PC-9 (cell line): ENCODE measurements around the gene RXRB.

ENCODE experiments used
- EZH2 ChIP-seq: fragments of 200-600 bp; sonication (generic); IDR thresholded peaks from 2 replicates; pipeline ENCODE4 v1.8.0; 2017; ENCODE audit warnings: antibody characterized with exemption, low read depth
- TF ChIP-seq, protein P1 (sequence below): fragments of 200-600 bp; sonication (generic); conservative IDR thresholded peaks from 2 replicates; pipeline ENCODE4 v1.6.1; 2017; ENCODE audit warnings: mixed run types, antibody characterized with exemption, mild to moderate bottlenecking, moderate library complexity

DNA sequence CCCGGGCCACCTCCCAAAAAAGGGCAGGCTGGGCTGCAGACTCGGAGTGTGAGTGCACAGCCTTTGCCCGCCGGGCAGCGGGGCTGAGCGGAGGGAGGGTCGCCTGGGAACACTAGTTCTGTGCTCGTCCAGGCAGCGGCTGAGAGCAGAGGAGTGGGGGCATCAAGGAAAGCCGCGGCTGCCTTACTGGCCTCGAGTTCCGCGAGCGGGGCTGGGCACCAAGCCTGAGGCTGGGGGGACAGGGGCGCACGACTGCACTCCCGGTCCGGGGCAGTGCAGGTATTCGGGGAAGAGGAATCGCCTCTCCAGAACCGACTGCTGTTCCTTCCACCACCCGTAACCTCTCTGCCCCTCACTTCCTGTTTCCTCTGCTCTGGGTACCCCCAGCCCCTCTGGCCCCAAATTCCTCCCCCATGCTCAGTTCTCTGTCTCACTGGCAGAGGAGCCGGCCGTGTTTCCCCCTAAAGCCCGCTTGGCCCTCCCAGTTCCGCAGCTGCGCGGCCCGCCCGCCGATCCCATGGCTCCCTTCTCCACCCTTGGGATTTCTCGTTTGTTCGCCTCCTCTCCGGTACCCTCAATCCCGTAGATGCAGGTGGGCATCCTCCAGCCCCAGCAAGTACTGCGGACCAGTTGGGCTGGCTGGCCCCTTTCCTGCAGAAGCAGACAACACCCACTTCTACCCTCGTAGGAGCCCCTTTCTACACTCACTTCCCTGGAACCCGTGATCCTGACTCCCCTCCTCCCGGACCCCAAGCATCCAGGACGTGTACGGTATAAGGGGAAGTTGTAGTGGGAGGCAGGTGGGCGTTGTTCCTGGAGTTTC lies 12.9 kb upstream of the RXRB start:
- TF ChIP-seq EZH2: no peak
- TF ChIP-seq, protein P1, sequence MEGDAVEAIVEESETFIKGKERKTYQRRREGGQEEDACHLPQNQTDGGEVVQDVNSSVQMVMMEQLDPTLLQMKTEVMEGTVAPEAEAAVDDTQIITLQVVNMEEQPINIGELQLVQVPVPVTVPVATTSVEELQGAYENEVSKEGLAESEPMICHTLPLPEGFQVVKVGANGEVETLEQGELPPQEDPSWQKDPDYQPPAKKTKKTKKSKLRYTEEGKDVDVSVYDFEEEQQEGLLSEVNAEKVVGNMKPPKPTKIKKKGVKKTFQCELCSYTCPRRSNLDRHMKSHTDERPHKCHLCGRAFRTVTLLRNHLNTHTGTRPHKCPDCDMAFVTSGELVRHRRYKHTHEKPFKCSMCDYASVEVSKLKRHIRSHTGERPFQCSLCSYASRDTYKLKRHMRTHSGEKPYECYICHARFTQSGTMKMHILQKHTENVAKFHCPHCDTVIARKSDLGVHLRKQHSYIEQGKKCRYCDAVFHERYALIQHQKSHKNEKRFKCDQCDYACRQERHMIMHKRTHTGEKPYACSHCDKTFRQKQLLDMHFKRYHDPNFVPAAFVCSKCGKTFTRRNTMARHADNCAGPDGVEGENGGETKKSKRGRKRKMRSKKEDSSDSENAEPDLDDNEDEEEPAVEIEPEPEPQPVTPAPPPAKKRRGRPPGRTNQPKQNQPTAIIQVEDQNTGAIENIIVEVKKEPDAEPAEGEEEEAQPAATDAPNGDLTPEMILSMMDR: no peak
